Bronchial epithelial cell (primary cell): ENCODE measurements around the gene SUSD5. TPM values are rescaled to one million over a fixed set of nuclear protein-coding genes. Genes with fewer than 3 reads are reported as not detected.

ENCODE experiments used
- DNase-seq: peaks from one replicate; pipeline ENCODE4 v3.0.0-alpha.2; 2010; ENCODE audit warnings: low read depth
- FAIRE-seq: peaks from 2 replicates; lab custom pipeline; 2011; peaks lifted over from hg19 to GRCh38; lab: Jason Lieb, UNC
- H3K27me3 ChIP-seq: 2 replicates; pipeline ENCODE4 v1.5.1; 2011; ENCODE audit warnings: low read length; ENCODE audit not compliant: control insufficient read depth, insufficient read depth
- H3K36me3 ChIP-seq: 2 replicates; pipeline ENCODE4 v1.5.1; 2011; ENCODE audit warnings: low read length; ENCODE audit not compliant: control insufficient read depth, insufficient read depth
- H3K4me3 ChIP-seq: 2 replicates; pipeline ENCODE4 v1.5.1; 2011; ENCODE audit warnings: mild to moderate bottlenecking, low read depth, low read length, control low read depth
- total RNA-seq: library from RNA; depleted of rRNA; stranded (reverse); fragments of >200 nt; gene quantifications from 2 replicates; pipeline ENCODE4 v1.2.1, GENCODE V29; 2014
- TF ChIP-seq, protein P1 (sequence below): IDR thresholded peaks from 2 replicates; pipeline ENCODE4 v1.5.1; 2011; ENCODE audit warnings: mild to moderate bottlenecking, moderate library complexity, low read length, control low read depth, inconsistent platforms; ENCODE audit not compliant: insufficient read depth, severe bottlenecking

SUSD5 gene
- not detected in 2 replicates for total RNA-seq

DNA sequence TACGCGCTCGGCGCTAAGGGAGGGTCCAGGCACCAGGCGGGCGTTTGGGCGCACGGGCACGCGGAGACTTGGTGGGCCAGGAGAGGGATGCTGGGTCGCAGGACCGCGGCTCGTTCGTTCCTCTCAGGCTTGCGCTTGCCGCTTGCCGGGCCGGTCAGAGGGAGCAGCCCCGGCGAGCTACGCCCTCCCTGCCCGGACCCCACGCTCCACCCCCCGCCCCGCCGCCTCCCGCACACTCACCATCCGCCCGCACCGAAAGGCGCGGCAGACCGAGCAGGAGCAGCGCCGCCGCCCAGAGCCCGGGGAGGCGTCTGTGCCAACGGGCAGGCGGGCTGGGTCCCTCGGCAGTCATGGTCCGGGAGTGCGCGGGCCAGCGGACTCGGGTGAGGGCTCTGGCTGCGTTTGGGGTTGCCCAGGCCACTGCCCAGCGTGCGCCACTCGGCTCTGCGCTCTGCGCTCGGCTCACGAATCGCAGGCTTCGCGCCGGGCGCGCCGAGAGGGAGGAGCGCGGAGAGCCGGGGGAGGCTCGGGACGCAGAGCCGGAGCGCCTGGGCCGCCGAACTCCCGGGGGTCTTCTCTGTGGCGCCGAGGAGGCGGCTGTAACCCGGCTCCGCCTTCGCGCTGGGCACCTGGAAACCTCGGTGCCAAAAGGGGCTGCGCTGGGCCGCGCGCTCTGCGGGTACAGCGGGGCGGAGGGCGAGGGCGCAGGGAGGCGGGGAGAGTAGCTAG, at the start of gene SUSD5:
SUSD5 (minus strand) TSS at position 365 of the 729 bp plus-strand sequence; CDS start at position 352, 13 bp downstream.
- TF ChIP-seq, protein P1, sequence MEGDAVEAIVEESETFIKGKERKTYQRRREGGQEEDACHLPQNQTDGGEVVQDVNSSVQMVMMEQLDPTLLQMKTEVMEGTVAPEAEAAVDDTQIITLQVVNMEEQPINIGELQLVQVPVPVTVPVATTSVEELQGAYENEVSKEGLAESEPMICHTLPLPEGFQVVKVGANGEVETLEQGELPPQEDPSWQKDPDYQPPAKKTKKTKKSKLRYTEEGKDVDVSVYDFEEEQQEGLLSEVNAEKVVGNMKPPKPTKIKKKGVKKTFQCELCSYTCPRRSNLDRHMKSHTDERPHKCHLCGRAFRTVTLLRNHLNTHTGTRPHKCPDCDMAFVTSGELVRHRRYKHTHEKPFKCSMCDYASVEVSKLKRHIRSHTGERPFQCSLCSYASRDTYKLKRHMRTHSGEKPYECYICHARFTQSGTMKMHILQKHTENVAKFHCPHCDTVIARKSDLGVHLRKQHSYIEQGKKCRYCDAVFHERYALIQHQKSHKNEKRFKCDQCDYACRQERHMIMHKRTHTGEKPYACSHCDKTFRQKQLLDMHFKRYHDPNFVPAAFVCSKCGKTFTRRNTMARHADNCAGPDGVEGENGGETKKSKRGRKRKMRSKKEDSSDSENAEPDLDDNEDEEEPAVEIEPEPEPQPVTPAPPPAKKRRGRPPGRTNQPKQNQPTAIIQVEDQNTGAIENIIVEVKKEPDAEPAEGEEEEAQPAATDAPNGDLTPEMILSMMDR = no peak
- H3K4me3 ChIP-seq = peak within 1 kb of the TSS; percentile 40
- FAIRE-seq (no peak), DNase-seq (no peak)
- H3K36me3 ChIP-seq = no peaks in the 10 kb centered on the region
- peaks cover 10% of the 10 kb centered on the region for H3K27me3 ChIP-seq

DNA sequence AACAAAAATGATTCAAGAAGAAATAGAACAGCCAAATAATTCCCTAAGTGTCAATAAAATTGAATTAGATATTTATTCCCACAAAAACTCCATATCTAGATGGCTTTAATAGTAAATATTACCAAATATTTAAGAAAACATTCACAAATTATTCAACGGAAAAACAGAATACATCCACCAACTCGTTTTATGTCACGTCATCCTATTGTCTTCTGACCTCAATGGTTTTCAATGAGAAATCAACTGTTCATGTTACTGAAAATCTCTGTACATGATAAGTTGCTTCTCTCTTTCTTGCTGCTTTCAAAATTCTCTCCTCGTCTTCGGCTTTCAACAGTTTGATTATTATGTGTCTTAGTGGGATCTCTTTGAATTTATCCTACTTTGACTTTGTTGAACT, 41.5 kb upstream of the SUSD5 start:
- FAIRE-seq (no peak), DNase-seq (no peak)
- Histone ChIP-seq H3K27me3 (no peaks in the 10 kb centered on the region), H3K4me3 (no peak overlapping the region), H3K36me3 (no peaks in the 10 kb centered on the region)
- TF ChIP-seq, protein P1 = no peak

DNA sequence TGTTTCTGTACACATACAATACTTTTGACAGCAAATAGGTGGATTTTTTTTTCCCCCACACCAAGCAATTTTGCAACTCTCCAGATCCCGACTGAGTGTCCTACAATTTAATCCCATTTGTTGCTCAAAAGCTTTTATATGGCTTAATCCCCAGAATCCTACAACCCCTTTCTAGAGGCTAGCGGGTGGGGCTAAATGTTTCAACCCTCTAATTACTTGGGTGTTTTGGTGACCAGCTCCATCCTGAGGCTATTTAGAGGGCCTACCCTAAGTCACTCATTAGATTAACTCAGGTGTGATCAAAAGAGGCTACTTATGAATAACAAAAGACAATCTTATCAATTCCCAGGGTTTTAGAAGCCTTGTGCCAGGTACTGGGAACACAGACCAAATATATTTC, 37.6 kb upstream of the SUSD5 start:
- Histone ChIP-seq H3K27me3 (no peaks in the 10 kb centered on the region), H3K36me3 (no peaks in the 10 kb centered on the region), H3K4me3 (no peak overlapping the region)
- no peak for DNase-seq
- FAIRE-seq = no peak
- TF ChIP-seq, protein P1 = no peak

DNA sequence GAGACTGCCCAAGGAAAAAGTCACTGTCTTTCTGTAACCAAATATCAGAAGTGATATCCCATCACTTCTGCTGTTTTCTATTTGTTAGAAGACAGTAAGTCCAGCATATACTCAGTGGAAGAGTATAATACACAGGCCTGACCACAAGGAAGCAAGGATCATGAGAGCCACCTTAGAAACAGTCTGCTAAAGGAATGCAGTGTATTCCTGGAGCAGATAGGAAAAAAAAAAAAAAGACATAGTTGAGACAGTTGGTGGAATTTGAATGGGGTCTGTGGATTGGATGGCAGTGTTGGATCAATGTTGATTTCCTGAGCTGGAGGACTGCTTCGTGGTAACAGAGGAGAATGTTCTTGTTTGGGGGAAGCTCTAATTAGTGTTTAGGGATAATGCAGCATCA, 32.1 kb upstream of the SUSD5 start:
- FAIRE-seq = no peak
- H3K27me3 ChIP-seq = no peaks in the 10 kb centered on the region

DNA sequence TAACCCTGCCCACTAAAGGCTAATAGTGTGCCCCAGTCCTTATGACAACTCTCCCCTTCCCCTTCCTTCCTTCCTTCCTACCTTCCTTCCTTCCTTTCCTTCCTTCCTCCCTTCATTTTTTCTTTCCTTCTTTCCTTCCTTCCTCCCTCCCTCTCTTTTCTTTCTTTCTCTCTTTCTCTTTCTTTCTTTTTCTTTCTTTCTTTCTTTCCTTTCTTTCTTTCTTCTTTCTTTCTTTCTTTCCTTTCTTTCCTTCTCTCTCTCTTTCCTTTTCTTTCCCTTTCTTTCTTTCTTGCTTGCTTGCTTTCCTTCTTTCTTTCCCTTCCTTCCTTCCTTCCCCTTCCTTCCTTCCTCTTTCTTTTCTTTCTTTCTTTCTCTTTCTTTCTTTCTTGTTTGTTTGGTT, 28.2 kb upstream of the SUSD5 start:
- no peak overlapping the region for H3K4me3 ChIP-seq
- no peak for FAIRE-seq
- DNase-seq = no peak
- peaks cover 2% of the 10 kb centered on the region for H3K27me3 ChIP-seq
- TF ChIP-seq, protein P1 = no peak
- no peaks in the 10 kb centered on the region for H3K36me3 ChIP-seq

More for the DNA sequence above, 32.1 kb upstream of the SUSD5 start:
- no peak for DNase-seq
- TF ChIP-seq, protein P1 = no peak
- Histone ChIP-seq H3K4me3 (no peak overlapping the region), H3K36me3 (no peaks in the 10 kb centered on the region)

DNA sequence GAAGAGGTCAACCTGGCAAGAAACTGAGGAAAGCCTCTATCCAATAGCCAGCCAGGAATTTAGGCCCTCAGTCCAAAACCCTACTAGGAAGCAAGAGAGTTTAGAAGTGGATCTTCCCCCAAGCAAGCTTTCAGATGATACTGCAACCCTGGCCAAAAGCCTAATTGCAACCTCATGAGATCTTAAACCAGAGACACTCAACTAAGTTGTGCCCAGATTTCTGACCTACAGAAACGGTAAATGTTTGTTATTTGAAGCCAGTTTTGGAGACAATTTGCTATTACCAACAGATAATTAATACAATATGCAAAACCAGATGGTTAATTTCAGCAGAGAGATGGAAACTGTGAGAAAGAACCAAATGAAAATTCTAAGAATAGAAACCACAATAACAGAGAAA, 21.7 kb upstream of the SUSD5 start:
- FAIRE-seq = no peak
- H3K4me3 ChIP-seq = no peak overlapping the region
- H3K27me3 ChIP-seq = peaks cover 2% of the 10 kb centered on the region
- H3K36me3 ChIP-seq = no peaks in the 10 kb centered on the region
- DNase-seq = no peak
- TF ChIP-seq, protein P1 = no peak
